Activated naive CD8-positive, alpha-beta T cell treated with anti-CD3 and anti-CD28 coated beads for 36 hours (primary cell): ENCODE measurements around the gene DNAJB8. TPM values are rescaled to one million over a fixed set of nuclear protein-coding genes. Genes with fewer than 3 reads are reported as not detected.

ENCODE experiments used
- DNase-seq: peaks from one replicate; pipeline ENCODE4 v3.0.0; 2021
- H3K27ac Mint-ChIP-seq: one replicate; pipeline ENCODE4 v1.8.0; 2022; ENCODE audit warnings: mild to moderate bottlenecking, moderate library complexity, mixed read lengths
- H3K27me3 Mint-ChIP-seq: one replicate; pipeline ENCODE4 v1.8.0; 2022; ENCODE audit warnings: mild to moderate bottlenecking, mixed read lengths
- H3K36me3 Mint-ChIP-seq: one replicate; pipeline ENCODE4 v1.8.0; 2021; ENCODE audit warnings: mild to moderate bottlenecking, mixed read lengths
- H3K4me1 Mint-ChIP-seq: one replicate; pipeline ENCODE4 v1.8.0; 2021; ENCODE audit warnings: mixed read lengths
- H3K4me3 Mint-ChIP-seq: one replicate; pipeline ENCODE4 v1.8.0; 2022; ENCODE audit warnings: mild to moderate bottlenecking, moderate library complexity, mixed read lengths
- H3K9me3 Mint-ChIP-seq: one replicate; pipeline ENCODE4 v1.8.0; 2022; ENCODE audit warnings: mixed read lengths
- total RNA-seq, 2 experiments: library from RNA; stranded (reverse); gene quantifications; one replicate each; pipeline ENCODE4 v1.2.3, GENCODE V29; 2021

DNAJB8 gene
- total RNA-seq, 2 experiments from 2014 or later: not detected

- no peaks in the 10 kb centered on the region for H3K27me3 Mint-ChIP-seq
- H3K4me3 Mint-ChIP-seq: no peak overlapping the region
- H3K4me1 Mint-ChIP-seq: no peaks in the 10 kb centered on the region
- DNase-seq: no peak
- H3K27ac Mint-ChIP-seq: no peak overlapping the region
- no peaks in the 10 kb centered on the region for H3K36me3 Mint-ChIP-seq
- H3K9me3 Mint-ChIP-seq: no peaks in the 10 kb centered on the region
These were observed 50.7 kb downstream of the DNAJB8 start for GRCh38 chr3:128415773-128416577.

GRCh38 chr3:128415200-128415772, 51.4 kb downstream of the DNAJB8 start:
- H3K4me1 Mint-ChIP-seq: no peaks in the 10 kb centered on the region
- H3K27ac Mint-ChIP-seq: no peak overlapping the region
- H3K4me3 Mint-ChIP-seq: no peak overlapping the region
- no peak for DNase-seq
- no peaks in the 10 kb centered on the region for H3K27me3 Mint-ChIP-seq
- no peaks in the 10 kb centered on the region for H3K36me3 Mint-ChIP-seq
- no peaks in the 10 kb centered on the region for H3K9me3 Mint-ChIP-seq

DNA sequence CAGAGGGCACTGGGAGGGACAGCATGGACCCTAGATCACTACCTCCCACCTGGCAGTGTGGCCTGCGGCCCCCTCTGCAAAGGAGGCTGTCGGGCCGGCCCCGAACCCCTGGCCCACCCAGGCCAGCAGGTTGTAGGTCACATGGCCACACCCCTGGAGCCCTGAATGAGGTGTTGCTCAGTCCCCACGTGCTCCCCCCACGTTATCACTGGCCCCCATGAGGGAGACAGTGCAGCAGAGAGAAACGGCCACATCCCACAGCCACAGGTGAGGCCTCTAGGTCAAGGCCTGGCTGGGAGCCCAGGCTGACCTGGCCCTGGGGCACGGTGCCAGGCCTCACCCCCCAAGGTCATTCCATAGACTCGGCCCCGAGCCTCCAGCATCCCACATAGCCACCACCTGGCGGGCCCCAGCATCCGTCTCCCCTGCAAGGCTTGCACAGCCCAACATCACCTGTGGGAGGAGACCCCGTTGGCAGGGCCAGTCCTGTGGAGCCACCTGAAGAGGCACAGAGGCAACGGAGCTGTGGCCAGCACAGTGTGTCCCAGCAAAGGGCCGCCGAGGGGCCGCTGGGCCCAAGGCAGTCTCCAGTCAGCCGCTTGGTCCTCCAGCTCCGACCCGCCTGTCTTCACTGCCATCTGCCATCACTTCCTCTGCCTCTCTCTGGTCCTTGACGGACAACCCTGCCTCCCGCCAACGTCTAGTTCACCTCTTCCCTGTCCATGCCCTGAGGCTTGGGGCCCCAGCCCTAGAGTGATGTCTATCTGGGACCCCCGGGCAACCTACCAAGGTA, 53.1 kb downstream of the DNAJB8 start:
- no peaks in the 10 kb centered on the region for H3K4me1 Mint-ChIP-seq
- H3K27ac Mint-ChIP-seq: no peak overlapping the region
- H3K4me3 Mint-ChIP-seq: no peak overlapping the region
- H3K36me3 Mint-ChIP-seq: no peaks in the 10 kb centered on the region
- DNase-seq: no peak
- H3K9me3 Mint-ChIP-seq: no peaks in the 10 kb centered on the region
- H3K27me3 Mint-ChIP-seq: no peaks in the 10 kb centered on the region

DNA sequence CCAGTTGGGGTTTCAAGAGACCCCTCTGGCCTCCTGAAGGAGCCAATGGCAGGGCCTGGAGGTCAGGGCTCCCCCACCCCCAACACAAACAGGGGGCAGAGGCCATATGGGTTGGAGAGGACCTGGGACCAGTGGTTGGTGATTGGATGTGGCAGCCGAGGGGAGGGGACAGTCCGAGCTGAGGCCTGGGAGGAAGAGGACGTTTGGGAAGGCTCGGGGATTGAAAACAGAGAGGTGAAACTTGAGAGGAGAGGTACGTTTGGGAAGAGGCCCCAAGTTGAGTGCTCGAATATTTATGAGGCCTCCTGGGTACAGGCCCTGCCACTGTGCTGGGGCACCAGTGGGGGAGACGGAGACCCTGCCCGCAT, 53.7 kb downstream of the DNAJB8 start:
- no peaks in the 10 kb centered on the region for H3K9me3 Mint-ChIP-seq
- H3K4me3 Mint-ChIP-seq: no peak overlapping the region
- no peaks in the 10 kb centered on the region for H3K27me3 Mint-ChIP-seq
- DNase-seq: no peak
- H3K27ac Mint-ChIP-seq: no peak overlapping the region
- H3K36me3 Mint-ChIP-seq: no peaks in the 10 kb centered on the region
- no peaks in the 10 kb centered on the region for H3K4me1 Mint-ChIP-seq

Other genes starting within 250 kb of the DNAJB8 start
- under 1 TPM in 1 of 2 experiments, not detected in 1; 0.24 TPM for gene GATA2, start 26.3 kb upstream of the DNAJB8 start, total RNA-seq
- 100 to 1,000 TPM; 148 to 149 TPM for gene RPN1, start 183.9 kb upstream of the DNAJB8 start, total RNA-seq